Measurements from ENCODE around the gene UNC13D. TPM values are rescaled to one million over a fixed set of nuclear protein-coding genes. Genes with fewer than 3 reads are reported as not detected.

UNC13D gene
- total and polyA plus RNA-seq, 7 experiments from 2014 or later: 44.5 to 201 (median 149) TPM

- Histone ChIP-seq H3K27me3 (ENCODE audit: control insufficient read depth in 2 of 2, insufficient read depth in 2 of 2, low read length in 2 of 2) (no peaks in the 10 kb centered on the region), H3K9me3 (ENCODE audit: control insufficient read depth in 2 of 3, low read length in 3 of 3) (no peaks in the 10 kb centered on the region), H3K36me3 (ENCODE audit: control insufficient read depth in 2 of 3, insufficient read depth in 3 of 3, low read length in 3 of 3) (peaks cover 0 to 89% (median 3%) of the 10 kb centered on the region in 3 experiments), H3K4me3 (ENCODE audit: low read length) (no peak overlapping the region), H3K27ac (ENCODE audit: low read depth, low read length) (peak overlapping the region; percentile 67), H3K4me1 (ENCODE audit: control insufficient read depth in 2 of 2, insufficient read depth in 2 of 2, low read length in 2 of 2) (peaks cover 10 to 15% of the 10 kb centered on the region in 2 donors)
- Mint-ChIP-seq H3K27me3 (no peaks in the 10 kb centered on the region), H3K9me3 (no peaks in the 10 kb centered on the region), H3K4me1 (peaks cover 17 to 25% (median 18%) of the 10 kb centered on the region in 7 donors), H3K4me3 (peak overlapping the region in 1 of 10 donors; percentile 62), H3K36me3 (peaks cover 4 to 17% (median 6%) of the 10 kb centered on the region in 5 donors), H3K27ac (peak overlapping the region in 3 of 9 donors; percentile 9 to 62 (median 12))
- CTCF ChIA-PET: interaction anchor here (0.8 to 1.0 kb wide), 2 partner anchors 42 to 69 kb away, joined by 3 to 4 read pairs; no protein-coding TSS in a partner anchor
- intact Hi-C loops (cut with micrococcal nuclease): no loop called here
- no peak for DNase-seq
- POLR2A ChIA-PET: interaction anchor here (0.8 to 8.6 kb wide), 12 partner anchors 17 to 73 kb away, joined by 3 to 77 read pairs (median 4); partner anchors contain the start of genes GALK1, UNK and WBP2
- no peak for ATAC-seq
Measured at GRCh38 chr17:75822800-75823166, 21.4 kb downstream of the UNC13D start.

- Mint-ChIP-seq H3K36me3 (peaks cover 4 to 17% (median 6%) of the 10 kb centered on the region in 5 donors), H3K9me3 (no peaks in the 10 kb centered on the region), H3K27ac (peak overlapping the region; percentile 69 to 93 (median 89)), H3K4me1 (peaks cover 17 to 25% (median 18%) of the 10 kb centered on the region in 7 donors), H3K4me3 (peak overlapping the region in 8 of 10 donors; percentile 12 to 62 (median 50)), H3K27me3 (no peaks in the 10 kb centered on the region)
- Histone ChIP-seq H3K4me3 (ENCODE audit: low read length) (no peak overlapping the region), H3K36me3 (ENCODE audit: control insufficient read depth in 2 of 3, insufficient read depth in 3 of 3, low read length in 3 of 3) (peaks cover 0 to 89% (median 3%) of the 10 kb centered on the region in 3 experiments), H3K27me3 (ENCODE audit: control insufficient read depth in 2 of 2, insufficient read depth in 2 of 2, low read length in 2 of 2) (no peaks in the 10 kb centered on the region), H3K9me3 (ENCODE audit: control insufficient read depth in 2 of 3, low read length in 3 of 3) (no peaks in the 10 kb centered on the region), H3K4me1 (ENCODE audit: control insufficient read depth in 2 of 2, insufficient read depth in 2 of 2, low read length in 2 of 2) (peaks cover 10 to 15% of the 10 kb centered on the region in 2 donors), H3K27ac (ENCODE audit: low read depth, low read length) (peak overlapping the region; percentile 67)
- DNase-seq (peak in 7 of 9 donors; percentile 26 to 49 (median 46)), ATAC-seq (peak; percentile 69)
- intact Hi-C loops (cut with micrococcal nuclease): no loop called here
- ChIA-PET POLR2A (interaction anchor here (0.8 to 8.6 kb wide), 9 partner anchors 28 to 74 kb away, joined by 3 to 77 read pairs (median 3); partner anchors contain the start of genes GALK1, UNK and WBP2), CTCF (interaction anchor here (0.8 kb wide), 2 partner anchors 39 to 42 kb away, joined by 3 to 4 read pairs; no protein-coding TSS in a partner anchor)
Measured at GRCh38 chr17:75822119-75822799, 21.9 kb downstream of the UNC13D start.

GRCh38 chr17:75821552-75821951 is 22.7 kb downstream of the UNC13D start:
- no peak overlapping the region for H3K4me3 ChIP-seq (ENCODE audit: low read length)
- H3K9me3 ChIP-seq (ENCODE audit: control insufficient read depth in 2 of 3, low read length in 3 of 3): no peaks in the 10 kb centered on the region
- H3K4me1 ChIP-seq (ENCODE audit: control insufficient read depth in 2 of 2, insufficient read depth in 2 of 2, low read length in 2 of 2): peaks cover 10 to 15% of the 10 kb centered on the region in 2 donors
- peaks cover 4 to 17% (median 6%) of the 10 kb centered on the region in 5 donors for H3K36me3 Mint-ChIP-seq
- peak overlapping the region in 6 of 10 donors; percentile 0 to 52 (median 46) for H3K4me3 Mint-ChIP-seq
- no peak for ATAC-seq
- POLR2A ChIA-PET: interaction anchor here (0.9 to 8.6 kb wide), 8 partner anchors 22 to 75 kb away, joined by 3 to 77 read pairs (median 3); partner anchors contain the start of genes GALK1, UNK and WBP2
- CTCF ChIA-PET: interaction anchor here (0.6 kb wide), 1 partner anchor 543 kb away, joined by 3 read pairs; no protein-coding TSS in a partner anchor
- H3K4me1 Mint-ChIP-seq: peaks cover 16 to 21% (median 18%) of the 10 kb centered on the region in 7 donors
- no peak for DNase-seq
- intact Hi-C loops (cut with micrococcal nuclease): no loop called here
- H3K36me3 ChIP-seq (ENCODE audit: control insufficient read depth in 2 of 3, insufficient read depth in 3 of 3, low read length in 3 of 3): peaks cover 0 to 89% (median 3%) of the 10 kb centered on the region in 3 experiments
- peak overlapping the region; percentile 70 to 93 (median 89) for H3K27ac Mint-ChIP-seq
- no peaks in the 10 kb centered on the region for H3K27me3 ChIP-seq (ENCODE audit: control insufficient read depth in 2 of 2, insufficient read depth in 2 of 2, low read length in 2 of 2)
- H3K9me3 Mint-ChIP-seq: no peaks in the 10 kb centered on the region
- peak overlapping the region; percentile 67 for H3K27ac ChIP-seq (ENCODE audit: low read depth, low read length)
- H3K27me3 Mint-ChIP-seq: no peaks in the 10 kb centered on the region

- Mint-ChIP-seq H3K9me3 (no peaks in the 10 kb centered on the region), H3K36me3 (peaks cover 4 to 17% (median 6%) of the 10 kb centered on the region in 5 donors), H3K4me1 (peaks cover 16 to 21% (median 18%) of the 10 kb centered on the region in 7 donors), H3K27ac (peak overlapping the region in 7 of 9 donors; percentile 36 to 92 (median 88)), H3K27me3 (no peaks in the 10 kb centered on the region), H3K4me3 (no peak overlapping the region)
- Histone ChIP-seq H3K4me3 (ENCODE audit: low read length) (no peak overlapping the region), H3K27me3 (ENCODE audit: control insufficient read depth in 2 of 2, insufficient read depth in 2 of 2, low read length in 2 of 2) (no peaks in the 10 kb centered on the region), H3K36me3 (ENCODE audit: control insufficient read depth in 2 of 3, insufficient read depth in 3 of 3, low read length in 3 of 3) (peaks cover 0 to 91% (median 3%) of the 10 kb centered on the region in 3 experiments), H3K27ac (ENCODE audit: low read depth, low read length) (no peak overlapping the region), H3K4me1 (ENCODE audit: control insufficient read depth in 2 of 2, insufficient read depth in 2 of 2, low read length in 2 of 2) (peaks cover 10 to 15% of the 10 kb centered on the region in 2 donors), H3K9me3 (ENCODE audit: control insufficient read depth in 2 of 3, low read length in 3 of 3) (no peaks in the 10 kb centered on the region)
- POLR2A ChIA-PET: interaction anchor here (0.6 to 8.6 kb wide), 7 partner anchors 23 to 234 kb away, joined by 3 to 77 read pairs (median 6); partner anchors contain the start of genes UNK and WBP2
- CTCF ChIA-PET: no interaction called here
- no peak for ATAC-seq
- intact Hi-C loops (cut with micrococcal nuclease): no loop called here
- DNase-seq: no peak
Measured at GRCh38 chr17:75820094-75821080, 23.8 kb downstream of the UNC13D start.

DNA sequence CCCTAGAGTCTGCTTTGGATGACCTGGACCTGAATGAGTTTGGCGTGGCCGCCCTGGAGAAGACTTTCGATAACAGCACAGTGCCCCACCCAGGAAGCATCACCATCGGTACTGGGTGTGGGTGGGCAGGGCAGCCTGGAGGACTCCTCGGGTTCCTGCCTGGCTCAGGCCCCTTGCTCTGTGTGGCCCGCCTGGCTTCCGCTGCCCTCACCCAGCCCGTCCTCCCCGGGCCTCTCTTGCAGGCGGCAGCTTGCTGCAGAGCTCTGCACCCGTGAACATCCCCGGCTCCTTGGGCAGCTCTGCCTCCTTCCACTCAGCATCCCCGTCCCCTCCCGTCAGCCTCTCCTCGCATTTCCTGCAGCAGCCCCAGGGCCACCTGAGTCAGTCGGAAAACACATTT is 24.5 kb downstream of the UNC13D start:
- H3K27ac ChIP-seq (ENCODE audit: low read depth, low read length): no peak overlapping the region
- DNase-seq: no peak
- ChIA-PET POLR2A (no interaction called here), CTCF (no interaction called here)
- H3K36me3 Mint-ChIP-seq: peaks cover 4 to 18% (median 6%) of the 10 kb centered on the region in 5 donors
- peaks cover 16 to 21% (median 18%) of the 10 kb centered on the region in 7 donors for H3K4me1 Mint-ChIP-seq
- no peaks in the 10 kb centered on the region for H3K9me3 ChIP-seq (ENCODE audit: control insufficient read depth in 2 of 3, low read length in 3 of 3)
- peaks cover 0 to 91% (median 3%) of the 10 kb centered on the region in 3 experiments for H3K36me3 ChIP-seq (ENCODE audit: control insufficient read depth in 2 of 3, insufficient read depth in 3 of 3, low read length in 3 of 3)
- H3K4me1 ChIP-seq (ENCODE audit: control insufficient read depth in 2 of 2, insufficient read depth in 2 of 2, low read length in 2 of 2): peaks cover 10 to 15% of the 10 kb centered on the region in 2 donors
- no peak overlapping the region for H3K4me3 ChIP-seq (ENCODE audit: low read length)
- H3K27me3 Mint-ChIP-seq: no peaks in the 10 kb centered on the region
- H3K27ac Mint-ChIP-seq: peak overlapping the region in 2 of 9 donors; percentile 16 to 78
- ATAC-seq: no peak
- H3K27me3 ChIP-seq (ENCODE audit: control insufficient read depth in 2 of 2, insufficient read depth in 2 of 2, low read length in 2 of 2): no peaks in the 10 kb centered on the region
- no peak overlapping the region for H3K4me3 Mint-ChIP-seq
- intact Hi-C loops (cut with micrococcal nuclease): no loop called here
- no peaks in the 10 kb centered on the region for H3K9me3 Mint-ChIP-seq

DNA sequence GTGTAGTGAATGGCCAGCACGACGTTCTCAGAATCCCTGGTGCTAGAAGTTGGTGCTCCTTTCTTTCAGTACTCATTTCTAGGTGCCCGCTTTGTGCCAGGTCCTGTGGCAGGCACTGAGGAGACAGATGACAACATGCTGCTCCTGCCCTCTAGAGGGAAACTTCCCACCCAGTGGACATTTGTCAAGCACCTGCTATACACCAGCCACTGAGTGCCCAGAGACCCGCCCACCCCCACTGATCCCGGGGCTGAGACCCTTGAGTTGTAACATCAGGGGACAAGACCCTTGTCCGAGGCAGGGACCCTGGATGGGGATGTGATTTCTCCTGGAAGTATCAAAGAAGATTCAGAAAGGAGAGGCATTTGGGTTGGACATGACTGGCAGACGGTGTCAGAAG is 25.1 kb downstream of the UNC13D start:
- H3K9me3 Mint-ChIP-seq: no peaks in the 10 kb centered on the region
- H3K36me3 Mint-ChIP-seq: peaks cover 4 to 22% (median 6%) of the 10 kb centered on the region in 5 donors
- DNase-seq: no peak
- peak overlapping the region in 6 of 9 donors; percentile 16 to 91 (median 54) for H3K27ac Mint-ChIP-seq
- H3K27me3 Mint-ChIP-seq: no peaks in the 10 kb centered on the region
- peaks cover 16 to 21% (median 18%) of the 10 kb centered on the region in 7 donors for H3K4me1 Mint-ChIP-seq
- H3K4me1 ChIP-seq (ENCODE audit: control insufficient read depth in 2 of 2, insufficient read depth in 2 of 2, low read length in 2 of 2): peaks cover 10 to 15% of the 10 kb centered on the region in 2 donors
- H3K4me3 ChIP-seq (ENCODE audit: low read length): no peak overlapping the region
- CTCF ChIA-PET: no interaction called here
- no peak overlapping the region for H3K27ac ChIP-seq (ENCODE audit: low read depth, low read length)
- peaks cover 0 to 93% (median 3%) of the 10 kb centered on the region in 3 experiments for H3K36me3 ChIP-seq (ENCODE audit: control insufficient read depth in 2 of 3, insufficient read depth in 3 of 3, low read length in 3 of 3)
- POLR2A ChIA-PET: no interaction called here
- peak overlapping the region in 1 of 10 donors; percentile 31 for H3K4me3 Mint-ChIP-seq
- H3K27me3 ChIP-seq (ENCODE audit: control insufficient read depth in 2 of 2, insufficient read depth in 2 of 2, low read length in 2 of 2): no peaks in the 10 kb centered on the region
- intact Hi-C loops (cut with micrococcal nuclease): no loop called here
- H3K9me3 ChIP-seq (ENCODE audit: control insufficient read depth in 2 of 3, low read length in 3 of 3): no peaks in the 10 kb centered on the region
- ATAC-seq: no peak

All from naive thymus-derived CD4-positive, alpha-beta T cell (primary cell).